ENCODE data around the gene LCORL.

Gene LCORL

DNA sequence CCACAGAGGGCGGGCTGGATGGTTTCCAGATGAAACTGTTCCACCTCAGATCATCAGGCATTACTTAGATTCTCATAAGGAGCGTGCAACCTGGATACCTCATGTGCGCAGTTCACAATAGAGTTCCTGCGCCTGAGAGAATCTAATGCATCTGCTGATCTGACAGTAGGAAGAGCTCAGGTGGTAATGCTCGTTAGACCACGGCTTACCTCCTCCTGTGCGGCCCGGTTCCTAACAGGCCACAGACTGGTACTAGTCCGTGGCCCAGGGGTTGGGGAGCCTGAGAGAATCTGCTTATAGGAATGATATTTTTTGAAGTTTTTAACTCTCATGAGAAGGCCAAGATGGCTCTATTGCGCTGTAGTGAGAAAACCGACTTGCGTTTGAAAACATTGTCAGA is 205.4 kb downstream of the LCORL start:
- no peak for TF ChIP-seq FOXM1 (IDR thresholded peaks at IDR 0.05; ENCODE audit: borderline replicate concordance, low read depth)
- no peak for TF ChIP-seq ZBTB7A (IDR thresholded peaks at IDR 0.05; ENCODE audit: low read depth)
- no peak for TF ChIP-seq CEBPB (IDR thresholded peaks at IDR 0.05)
- no peak for TF ChIP-seq MAX (IDR thresholded peaks at IDR 0.05)
- TF ChIP-seq CREB1 (IDR thresholded peaks at IDR 0.05; ENCODE audit: low read depth) = no peak
- TF ChIP-seq YY1 (IDR thresholded peaks at IDR 0.05; ENCODE audit: low read depth) = no peak
- no peak for TF ChIP-seq NFIC (IDR thresholded peaks at IDR 0.05)
- TF ChIP-seq, protein P1, sequence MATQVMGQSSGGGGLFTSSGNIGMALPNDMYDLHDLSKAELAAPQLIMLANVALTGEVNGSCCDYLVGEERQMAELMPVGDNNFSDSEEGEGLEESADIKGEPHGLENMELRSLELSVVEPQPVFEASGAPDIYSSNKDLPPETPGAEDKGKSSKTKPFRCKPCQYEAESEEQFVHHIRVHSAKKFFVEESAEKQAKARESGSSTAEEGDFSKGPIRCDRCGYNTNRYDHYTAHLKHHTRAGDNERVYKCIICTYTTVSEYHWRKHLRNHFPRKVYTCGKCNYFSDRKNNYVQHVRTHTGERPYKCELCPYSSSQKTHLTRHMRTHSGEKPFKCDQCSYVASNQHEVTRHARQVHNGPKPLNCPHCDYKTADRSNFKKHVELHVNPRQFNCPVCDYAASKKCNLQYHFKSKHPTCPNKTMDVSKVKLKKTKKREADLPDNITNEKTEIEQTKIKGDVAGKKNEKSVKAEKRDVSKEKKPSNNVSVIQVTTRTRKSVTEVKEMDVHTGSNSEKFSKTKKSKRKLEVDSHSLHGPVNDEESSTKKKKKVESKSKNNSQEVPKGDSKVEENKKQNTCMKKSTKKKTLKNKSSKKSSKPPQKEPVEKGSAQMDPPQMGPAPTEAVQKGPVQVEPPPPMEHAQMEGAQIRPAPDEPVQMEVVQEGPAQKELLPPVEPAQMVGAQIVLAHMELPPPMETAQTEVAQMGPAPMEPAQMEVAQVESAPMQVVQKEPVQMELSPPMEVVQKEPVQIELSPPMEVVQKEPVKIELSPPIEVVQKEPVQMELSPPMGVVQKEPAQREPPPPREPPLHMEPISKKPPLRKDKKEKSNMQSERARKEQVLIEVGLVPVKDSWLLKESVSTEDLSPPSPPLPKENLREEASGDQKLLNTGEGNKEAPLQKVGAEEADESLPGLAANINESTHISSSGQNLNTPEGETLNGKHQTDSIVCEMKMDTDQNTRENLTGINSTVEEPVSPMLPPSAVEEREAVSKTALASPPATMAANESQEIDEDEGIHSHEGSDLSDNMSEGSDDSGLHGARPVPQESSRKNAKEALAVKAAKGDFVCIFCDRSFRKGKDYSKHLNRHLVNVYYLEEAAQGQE (IDR thresholded peaks at IDR 0.05; ENCODE audit: low read depth) = no peak
- TF ChIP-seq RAD21 (IDR thresholded peaks at IDR 0.05; ENCODE audit: low read depth) = no peak
- TF ChIP-seq TEAD4 (IDR thresholded peaks at IDR 0.05) = no peak
- TF ChIP-seq EP300 (IDR thresholded peaks at IDR 0.05; ENCODE audit: borderline replicate concordance) = no peak
- TF ChIP-seq USF1 (IDR thresholded peaks at IDR 0.05) = no peak
- no peak for TF ChIP-seq TCF12 (IDR thresholded peaks at IDR 0.05; ENCODE audit: low read depth)
- no peak for TF ChIP-seq EGR1 (IDR thresholded peaks at IDR 0.05)
- TF ChIP-seq TAF1 (IDR thresholded peaks at IDR 0.05; ENCODE audit: low read depth) = no peak

- TF ChIP-seq ZBTB7A (IDR thresholded peaks at IDR 0.05; ENCODE audit: low read depth) = no peak
- no peak for TF ChIP-seq TCF12 (IDR thresholded peaks at IDR 0.05; ENCODE audit: low read depth)
- TF ChIP-seq CEBPB (IDR thresholded peaks at IDR 0.05) = no peak
- no peak for TF ChIP-seq YY1 (IDR thresholded peaks at IDR 0.05; ENCODE audit: low read depth)
- no peak for TF ChIP-seq EGR1 (IDR thresholded peaks at IDR 0.05)
- TF ChIP-seq FOXM1 (IDR thresholded peaks at IDR 0.05; ENCODE audit: borderline replicate concordance, low read depth) = no peak
- no peak for TF ChIP-seq CREB1 (IDR thresholded peaks at IDR 0.05; ENCODE audit: low read depth)
- no peak for TF ChIP-seq TEAD4 (IDR thresholded peaks at IDR 0.05)
- TF ChIP-seq MAX (IDR thresholded peaks at IDR 0.05) = no peak
- no peak for TF ChIP-seq USF1 (IDR thresholded peaks at IDR 0.05)
- no peak for TF ChIP-seq NFIC (IDR thresholded peaks at IDR 0.05)
- TF ChIP-seq, protein P1 (IDR thresholded peaks at IDR 0.05; ENCODE audit: low read depth) = no peak
- TF ChIP-seq RAD21 (IDR thresholded peaks at IDR 0.05; ENCODE audit: low read depth) = no peak
- TF ChIP-seq TAF1 (IDR thresholded peaks at IDR 0.05; ENCODE audit: low read depth) = no peak
- no peak for TF ChIP-seq EP300 (IDR thresholded peaks at IDR 0.05; ENCODE audit: borderline replicate concordance)
These were observed 207.4 kb downstream of the LCORL start for GRCh38 chr4:17814140-17814539.

DNA sequence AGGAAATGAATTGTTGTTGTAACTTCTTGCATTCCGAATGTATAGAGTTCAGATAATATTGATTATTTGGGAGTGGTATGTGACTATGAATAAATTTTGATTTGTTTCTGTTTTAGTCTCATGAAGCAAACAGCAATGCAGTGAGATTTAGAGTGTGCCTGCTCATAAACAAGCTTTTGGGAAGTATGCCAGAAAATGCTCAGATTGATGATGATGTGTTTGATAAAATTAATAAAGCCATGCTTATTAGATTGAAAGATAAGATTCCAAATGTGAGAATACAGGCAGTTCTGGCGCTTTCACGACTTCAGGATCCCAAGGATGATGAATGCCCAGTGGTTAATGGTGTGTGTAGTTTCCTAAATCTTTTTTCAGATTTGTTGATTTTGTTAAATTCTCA is 208.8 kb downstream of the LCORL start:
- TF ChIP-seq EGR1 (IDR thresholded peaks at IDR 0.05) (no peak), YY1 (IDR thresholded peaks at IDR 0.05; ENCODE audit: low read depth) (no peak), CEBPB (IDR thresholded peaks at IDR 0.05) (no peak), ZBTB7A (IDR thresholded peaks at IDR 0.05; ENCODE audit: low read depth) (no peak), EP300 (IDR thresholded peaks at IDR 0.05; ENCODE audit: borderline replicate concordance) (no peak)

DNA sequence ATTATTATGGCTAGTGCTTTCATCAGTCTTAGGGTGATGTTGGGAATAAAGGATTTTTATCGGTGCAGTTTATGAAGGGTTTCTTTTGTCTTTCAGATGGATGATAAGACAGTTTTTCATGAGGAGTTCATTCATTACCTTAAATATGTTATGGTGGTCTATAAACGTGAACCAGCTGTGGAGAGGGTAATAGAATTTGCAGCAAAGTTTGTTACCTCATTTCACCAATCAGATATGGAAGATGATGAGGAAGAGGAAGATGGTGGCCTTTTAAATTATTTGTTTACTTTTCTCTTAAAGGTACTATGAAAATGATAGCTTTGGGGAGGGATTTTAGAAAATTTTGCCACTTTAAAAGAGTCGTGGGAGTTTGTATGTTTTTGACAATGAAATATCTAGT is 209.4 kb downstream of the LCORL start:
- no peak for TF ChIP-seq EP300 (IDR thresholded peaks at IDR 0.05; ENCODE audit: borderline replicate concordance)
- no peak for TF ChIP-seq YY1 (IDR thresholded peaks at IDR 0.05; ENCODE audit: low read depth)
- no peak for TF ChIP-seq ZBTB7A (IDR thresholded peaks at IDR 0.05; ENCODE audit: low read depth)
- no peak for TF ChIP-seq NFIC (IDR thresholded peaks at IDR 0.05)
- TF ChIP-seq CREB1 (IDR thresholded peaks at IDR 0.05; ENCODE audit: low read depth) = no peak
- TF ChIP-seq FOXM1 (IDR thresholded peaks at IDR 0.05; ENCODE audit: borderline replicate concordance, low read depth) = no peak
- TF ChIP-seq TCF12 (IDR thresholded peaks at IDR 0.05; ENCODE audit: low read depth) = no peak
- TF ChIP-seq MAX (IDR thresholded peaks at IDR 0.05) = no peak
- no peak for TF ChIP-seq USF1 (IDR thresholded peaks at IDR 0.05)
- TF ChIP-seq, protein P1 (IDR thresholded peaks at IDR 0.05; ENCODE audit: low read depth) = no peak
- TF ChIP-seq EGR1 (IDR thresholded peaks at IDR 0.05) = no peak
- no peak for TF ChIP-seq TAF1 (IDR thresholded peaks at IDR 0.05; ENCODE audit: low read depth)
- no peak for TF ChIP-seq CEBPB (IDR thresholded peaks at IDR 0.05)
- TF ChIP-seq TEAD4 (IDR thresholded peaks at IDR 0.05) = no peak
- TF ChIP-seq RAD21 (IDR thresholded peaks at IDR 0.05; ENCODE audit: low read depth) = no peak

All from Ishikawa (cell line).